IPS-NIHi7 (cell line): ENCODE measurements around the gene PCDHB15.
"Not testable (repeated sequence)": the region's sequence is repeated elsewhere in the genome, so short reads cannot be mapped to it uniquely, and the experiment has no call there.

ENCODE experiments used
- DNase-seq: peaks from one replicate; pipeline ENCODE4 v3.0.0; 2012; ENCODE audit warnings: mixed read lengths; ENCODE audit errors: extremely low spot score

The PCDHB15 gene

DNA sequence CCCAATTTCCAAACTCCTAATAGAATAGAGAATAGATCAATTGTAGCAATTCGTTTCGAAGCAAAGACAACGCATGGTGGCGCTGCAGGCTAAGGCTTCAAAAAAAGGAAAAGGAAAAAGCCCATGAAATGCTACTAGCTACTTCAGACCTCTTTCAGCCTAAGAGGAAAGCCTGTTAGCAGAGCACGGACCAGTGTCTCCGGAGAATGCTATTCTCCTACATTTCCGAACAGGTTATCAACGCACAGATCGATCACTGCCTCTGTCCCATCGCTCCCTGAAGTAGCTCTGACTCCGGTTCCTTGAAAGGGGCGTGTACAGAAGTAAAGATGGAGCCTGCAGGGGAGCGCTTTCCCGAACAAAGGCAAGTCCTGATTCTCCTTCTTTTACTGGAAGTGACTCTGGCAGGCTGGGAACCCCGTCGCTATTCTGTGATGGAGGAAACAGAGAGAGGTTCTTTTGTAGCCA lies at the start of gene PCDHB15:
Gene PCDHB15 (plus strand): TSS at position 146 of the 468 bp plus-strand sequence. CDS start 184 bp downstream, at position 330.
- peak; percentile 70 for DNase-seq

DNA sequence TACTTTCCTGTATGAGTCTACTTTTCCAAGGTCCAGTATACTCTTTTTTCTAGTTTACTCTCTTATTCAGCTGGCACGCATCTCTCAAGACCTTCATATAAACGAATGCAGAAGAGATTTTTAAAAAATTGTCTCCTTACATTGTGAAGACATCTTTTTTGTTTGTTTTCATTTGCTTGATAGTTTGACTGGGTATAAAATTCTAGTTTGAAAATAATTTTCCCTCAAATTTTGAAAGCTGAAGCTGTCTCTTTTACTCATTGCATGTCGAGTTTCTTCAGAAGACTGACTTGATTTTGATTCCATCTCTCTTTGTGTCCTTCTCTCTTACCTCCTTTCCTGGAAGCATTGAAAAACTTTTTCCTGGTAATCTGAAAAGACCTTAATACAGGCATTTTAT lies 48.8 kb upstream of the PCDHB15 start:
- no peak for DNase-seq

DNA sequence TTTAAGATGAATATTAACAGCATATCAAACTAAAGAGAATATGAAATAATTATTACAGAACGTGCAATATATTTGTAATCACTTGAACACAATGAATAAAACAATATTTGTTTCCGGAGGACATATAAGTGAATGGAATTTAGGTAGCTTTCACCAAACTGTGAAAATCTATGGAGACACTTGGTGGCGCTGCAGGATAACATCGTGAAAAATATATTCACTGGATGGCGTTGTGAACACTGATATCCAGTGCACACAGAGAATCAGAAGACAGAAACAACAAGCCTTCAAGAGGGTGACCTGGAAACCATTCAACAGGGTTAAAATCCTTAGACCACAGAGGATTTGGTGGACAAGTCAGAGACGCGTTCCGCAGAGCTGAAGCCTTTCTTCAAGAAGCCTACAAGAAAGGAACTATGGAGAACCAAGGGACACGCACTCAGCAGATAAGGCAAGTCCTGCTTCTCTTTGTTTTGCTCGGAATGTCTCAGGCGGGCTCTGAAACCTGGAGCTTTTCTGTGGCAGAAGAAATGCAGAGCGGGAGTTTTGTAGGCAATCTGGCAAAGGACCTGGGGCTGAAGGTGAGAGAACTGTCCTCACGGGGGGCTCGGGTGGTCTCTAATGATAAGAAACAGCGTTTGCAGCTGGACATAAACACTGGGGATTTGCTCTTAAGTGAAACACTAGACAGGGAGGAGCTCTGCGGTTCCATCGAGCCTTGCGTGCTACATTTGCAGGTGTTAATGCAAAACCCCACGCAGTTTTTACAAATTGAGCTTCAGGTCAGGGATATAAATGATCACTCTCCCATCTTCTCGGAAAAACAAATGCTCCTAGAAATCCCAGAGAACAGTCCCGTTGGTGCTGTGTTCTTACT lies 45.6 kb upstream of the PCDHB15 start, which contains the start of gene PCDHB11:
Gene PCDHB11 (plus strand): TSS at position 269 of the 877 bp plus-strand sequence. CDS start 148 bp downstream, at position 417.
- peak; percentile 24 for DNase-seq

DNA sequence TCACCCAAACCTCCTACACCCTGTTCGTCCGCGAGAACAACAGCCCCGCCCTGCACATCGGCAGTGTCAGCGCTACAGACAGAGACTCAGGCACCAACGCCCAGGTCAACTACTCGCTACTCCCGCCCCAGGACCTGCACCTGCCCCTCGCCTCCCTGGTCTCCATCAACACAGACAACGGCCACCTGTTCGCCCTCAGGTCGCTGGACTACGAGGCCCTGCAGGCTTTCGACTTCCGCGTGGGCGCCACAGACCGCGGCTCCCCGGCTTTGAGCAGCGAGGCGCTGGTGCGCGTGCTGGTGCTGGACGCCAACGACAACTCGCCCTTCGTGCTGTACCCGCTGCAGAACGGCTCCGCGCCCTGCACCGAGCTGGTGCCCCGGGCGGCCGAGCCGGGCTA lies 44.1 kb upstream of the PCDHB15 start:
- not testable (repeated sequence) for DNase-seq

DNA sequence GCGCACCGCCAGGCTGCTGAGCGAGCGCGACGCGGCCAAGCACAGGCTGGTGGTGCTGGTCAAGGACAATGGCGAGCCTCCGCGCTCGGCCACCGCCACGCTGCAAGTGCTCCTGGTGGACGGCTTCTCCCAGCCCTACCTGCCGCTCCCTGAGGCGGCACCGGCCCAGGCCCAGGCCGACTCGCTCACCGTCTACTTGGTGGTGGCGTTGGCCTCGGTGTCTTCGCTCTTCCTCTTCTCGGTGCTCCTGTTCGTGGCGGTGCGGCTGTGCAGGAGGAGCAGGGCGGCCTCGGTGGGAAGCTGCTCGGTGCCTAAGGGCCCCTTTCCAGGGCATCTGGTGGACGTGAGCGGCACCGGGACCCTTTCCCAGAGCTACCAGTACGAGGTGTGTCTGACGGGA lies 43.5 kb upstream of the PCDHB15 start:
- not testable (repeated sequence) for DNase-seq

DNA sequence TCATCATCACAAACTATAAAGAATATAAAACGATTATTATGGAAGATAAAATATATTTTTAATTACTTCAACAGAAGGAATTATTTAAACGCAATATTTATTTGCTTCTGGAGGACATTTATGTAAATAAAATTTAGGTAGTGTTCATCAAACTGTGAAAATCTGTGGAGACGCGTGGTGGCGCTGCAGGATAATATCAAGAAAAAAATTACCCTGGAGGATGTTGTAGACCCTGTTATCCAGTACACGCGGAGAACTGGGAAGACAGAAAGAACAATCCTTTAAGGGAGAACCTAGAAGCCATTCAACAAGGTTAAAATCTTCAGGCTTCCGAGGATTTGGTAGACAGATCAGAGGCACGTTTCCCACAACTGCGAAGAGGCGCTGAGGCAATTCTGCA lies 36.7 kb upstream of the PCDHB15 start, which contains the start of gene PCDHB12:
Gene PCDHB12 (plus strand): TSS at position 242 of the 400 bp plus-strand sequence. CDS start 189 bp downstream, outside the sequence.
- DNase-seq, result peak; percentile 23

DNA sequence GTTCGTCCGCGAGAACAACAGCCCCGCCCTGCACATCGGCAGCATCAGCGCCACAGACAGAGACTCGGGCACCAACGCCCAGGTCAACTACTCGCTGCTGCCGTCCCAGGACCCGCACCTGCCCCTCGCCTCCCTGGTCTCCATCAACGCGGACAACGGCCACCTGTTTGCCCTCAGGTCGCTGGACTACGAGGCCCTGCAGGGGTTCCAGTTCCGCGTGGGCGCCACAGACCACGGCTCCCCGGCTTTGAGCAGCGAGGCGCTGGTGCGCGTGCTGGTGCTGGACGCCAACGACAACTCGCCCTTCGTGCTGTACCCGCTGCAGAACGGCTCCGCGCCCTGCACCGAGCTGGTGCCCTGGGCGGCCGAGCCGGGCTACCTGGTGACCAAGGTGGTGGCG lies 34.9 kb upstream of the PCDHB15 start:
- DNase-seq, result not testable (repeated sequence)

DNA sequence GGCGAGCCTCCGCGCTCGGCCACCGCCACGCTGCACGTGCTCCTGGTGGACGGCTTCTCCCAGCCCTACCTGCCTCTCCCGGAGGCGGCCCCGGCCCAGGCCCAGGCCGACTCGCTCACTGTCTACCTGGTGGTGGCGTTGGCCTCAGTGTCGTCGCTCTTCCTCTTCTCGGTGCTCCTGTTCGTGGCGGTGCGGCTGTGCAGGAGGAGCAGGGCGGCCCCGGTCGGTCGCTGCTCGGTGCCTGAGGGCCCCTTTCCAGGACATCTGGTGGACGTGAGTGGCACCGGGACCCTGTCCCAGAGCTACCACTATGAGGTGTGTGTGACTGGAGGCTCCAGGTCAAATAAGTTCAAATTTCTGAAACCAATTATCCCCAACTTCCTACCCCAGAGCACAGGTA lies 34.3 kb upstream of the PCDHB15 start:
- not testable (repeated sequence) for DNase-seq

DNA sequence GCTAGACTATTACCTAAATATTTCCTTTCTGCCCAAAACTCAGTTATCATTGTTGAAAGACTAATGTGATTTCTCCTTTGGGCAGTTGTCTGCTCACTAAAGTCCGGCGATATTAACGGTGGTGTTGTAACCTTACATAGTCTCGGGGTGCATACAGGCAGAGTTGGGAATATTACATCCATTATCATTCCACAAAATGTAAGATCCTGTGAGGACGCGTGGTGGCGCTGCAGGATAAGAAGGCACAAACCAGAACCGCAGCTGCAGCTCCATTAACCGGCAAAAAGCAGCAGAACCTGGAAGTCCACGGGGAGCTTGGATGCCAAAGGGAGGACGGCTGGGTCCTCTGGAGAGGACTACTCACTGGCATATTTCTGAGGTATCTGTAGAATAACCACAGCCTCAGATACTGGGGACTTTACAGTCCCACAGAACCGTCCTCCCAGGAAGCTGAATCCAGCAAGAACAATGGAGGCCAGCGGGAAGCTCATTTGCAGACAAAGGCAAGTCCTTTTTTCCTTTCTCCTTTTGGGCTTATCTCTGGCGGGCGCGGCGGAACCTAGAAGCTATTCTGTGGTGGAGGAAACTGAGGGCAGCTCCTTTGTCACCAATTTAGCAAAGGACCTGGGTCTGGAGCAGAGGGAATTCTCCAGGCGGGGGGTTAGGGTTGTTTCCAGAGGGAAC lies 31.4 kb upstream of the PCDHB15 start, which contains the start of gene PCDHB13:
Gene PCDHB13 (plus strand): TSS at position 264 of the 684 bp plus-strand sequence. CDS start 205 bp downstream, at position 469.
- DNase-seq, result peak; percentile 19

DNA sequence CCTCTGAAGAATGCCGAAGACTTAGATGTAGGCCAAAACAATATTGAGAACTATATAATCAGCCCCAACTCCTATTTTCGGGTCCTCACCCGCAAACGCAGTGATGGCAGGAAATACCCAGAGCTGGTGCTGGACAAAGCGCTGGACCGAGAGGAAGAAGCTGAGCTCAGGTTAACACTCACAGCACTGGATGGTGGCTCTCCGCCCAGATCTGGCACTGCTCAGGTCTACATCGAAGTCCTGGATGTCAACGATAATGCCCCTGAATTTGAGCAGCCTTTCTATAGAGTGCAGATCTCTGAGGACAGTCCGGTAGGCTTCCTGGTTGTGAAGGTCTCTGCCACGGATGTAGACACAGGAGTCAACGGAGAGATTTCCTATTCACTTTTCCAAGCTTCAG lies 30.6 kb upstream of the PCDHB15 start:
- not testable (repeated sequence) for DNase-seq

DNA sequence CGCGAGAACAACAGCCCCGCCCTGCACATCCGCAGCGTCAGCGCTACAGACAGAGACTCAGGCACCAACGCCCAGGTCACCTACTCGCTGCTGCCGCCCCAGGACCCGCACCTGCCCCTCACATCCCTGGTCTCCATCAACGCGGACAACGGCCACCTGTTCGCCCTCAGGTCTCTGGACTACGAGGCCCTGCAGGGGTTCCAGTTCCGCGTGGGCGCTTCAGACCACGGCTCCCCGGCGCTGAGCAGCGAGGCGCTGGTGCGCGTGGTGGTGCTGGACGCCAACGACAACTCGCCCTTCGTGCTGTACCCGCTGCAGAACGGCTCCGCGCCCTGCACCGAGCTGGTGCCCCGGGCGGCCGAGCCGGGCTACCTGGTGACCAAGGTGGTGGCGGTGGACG lies 29.7 kb upstream of the PCDHB15 start:
- DNase-seq, result not testable (repeated sequence)

DNA sequence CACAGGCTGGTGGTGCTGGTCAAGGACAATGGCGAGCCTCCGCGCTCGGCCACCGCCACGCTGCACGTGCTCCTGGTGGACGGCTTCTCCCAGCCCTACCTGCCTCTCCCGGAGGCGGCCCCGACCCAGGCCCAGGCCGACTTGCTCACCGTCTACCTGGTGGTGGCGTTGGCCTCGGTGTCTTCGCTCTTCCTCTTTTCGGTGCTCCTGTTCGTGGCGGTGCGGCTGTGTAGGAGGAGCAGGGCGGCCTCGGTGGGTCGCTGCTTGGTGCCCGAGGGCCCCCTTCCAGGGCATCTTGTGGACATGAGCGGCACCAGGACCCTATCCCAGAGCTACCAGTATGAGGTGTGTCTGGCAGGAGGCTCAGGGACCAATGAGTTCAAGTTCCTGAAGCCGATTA lies 29.2 kb upstream of the PCDHB15 start:
- not testable (repeated sequence) for DNase-seq

DNA sequence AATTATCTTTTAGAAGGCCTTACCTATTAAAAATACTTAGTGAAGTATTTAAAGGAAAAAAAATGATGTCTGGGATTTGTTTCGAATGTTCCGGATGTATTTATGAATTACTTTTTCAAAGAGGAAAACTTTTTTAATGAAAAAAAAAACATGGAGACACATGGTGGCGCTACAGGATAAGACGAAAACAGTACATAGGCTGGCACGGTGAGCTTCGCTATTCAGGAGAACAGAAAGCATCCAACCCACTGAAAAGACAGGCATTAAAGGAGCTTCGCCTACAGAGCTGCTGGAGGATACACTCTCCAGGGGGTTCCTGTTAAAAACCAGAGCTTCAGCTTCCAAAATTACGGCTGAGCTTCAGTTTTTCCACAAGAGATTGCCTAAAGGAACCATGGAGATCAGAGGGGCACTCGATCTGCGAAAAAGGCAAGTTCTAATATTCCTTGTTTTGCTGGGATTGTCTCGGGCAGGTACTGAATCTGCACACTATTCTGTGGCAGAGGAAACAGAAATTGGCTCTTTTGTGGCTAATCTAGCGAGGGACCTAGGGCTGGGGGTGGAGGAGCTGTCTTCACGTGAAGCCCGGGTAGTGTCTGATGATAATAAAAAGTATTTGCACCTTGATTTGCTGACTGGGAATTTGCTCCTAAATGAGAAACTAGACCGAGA lies 21.9 kb upstream of the PCDHB15 start, which contains the start of gene PCDHB14:
Gene PCDHB14 (plus strand): TSS at position 232 of the 672 bp plus-strand sequence. CDS start 163 bp downstream, at position 395.
- DNase-seq, result peak; percentile 76

DNA sequence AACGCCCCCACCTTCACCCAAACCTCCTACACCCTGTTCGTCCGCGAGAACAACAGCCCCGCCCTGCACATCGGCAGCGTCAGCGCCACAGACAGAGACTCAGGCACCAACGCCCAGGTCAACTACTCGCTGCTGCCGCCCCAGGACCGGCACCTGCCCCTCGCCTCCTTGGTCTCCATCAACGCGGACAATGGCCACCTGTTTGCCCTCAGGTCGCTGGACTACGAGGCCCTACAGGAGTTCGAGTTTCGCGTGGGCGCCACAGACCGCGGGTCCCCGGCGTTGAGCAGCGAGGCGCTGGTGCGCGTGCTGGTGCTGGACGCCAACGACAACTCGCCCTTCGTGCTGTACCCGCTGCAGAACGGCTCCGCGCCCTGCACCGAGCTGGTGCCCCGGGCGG lies 20.4 kb upstream of the PCDHB15 start:
- not testable (repeated sequence) for DNase-seq

DNA sequence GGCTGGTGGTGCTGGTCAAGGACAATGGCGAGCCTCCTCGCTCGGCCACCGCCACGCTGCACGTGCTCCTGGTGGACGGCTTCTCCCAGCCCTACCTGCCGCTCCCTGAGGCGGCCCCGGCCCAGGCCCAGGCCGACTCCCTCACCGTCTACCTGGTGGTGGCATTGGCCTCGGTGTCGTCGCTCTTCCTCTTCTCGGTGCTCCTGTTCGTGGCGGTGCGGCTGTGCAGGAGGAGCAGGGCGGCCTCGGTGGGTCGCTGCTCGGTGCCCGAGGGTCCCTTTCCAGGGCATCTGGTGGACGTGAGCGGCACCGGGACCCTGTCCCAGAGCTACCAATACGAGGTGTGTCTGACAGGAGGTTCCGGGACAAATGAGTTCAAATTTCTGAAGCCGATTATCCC lies 19.8 kb upstream of the PCDHB15 start:
- DNase-seq, result not testable (repeated sequence)

DNA sequence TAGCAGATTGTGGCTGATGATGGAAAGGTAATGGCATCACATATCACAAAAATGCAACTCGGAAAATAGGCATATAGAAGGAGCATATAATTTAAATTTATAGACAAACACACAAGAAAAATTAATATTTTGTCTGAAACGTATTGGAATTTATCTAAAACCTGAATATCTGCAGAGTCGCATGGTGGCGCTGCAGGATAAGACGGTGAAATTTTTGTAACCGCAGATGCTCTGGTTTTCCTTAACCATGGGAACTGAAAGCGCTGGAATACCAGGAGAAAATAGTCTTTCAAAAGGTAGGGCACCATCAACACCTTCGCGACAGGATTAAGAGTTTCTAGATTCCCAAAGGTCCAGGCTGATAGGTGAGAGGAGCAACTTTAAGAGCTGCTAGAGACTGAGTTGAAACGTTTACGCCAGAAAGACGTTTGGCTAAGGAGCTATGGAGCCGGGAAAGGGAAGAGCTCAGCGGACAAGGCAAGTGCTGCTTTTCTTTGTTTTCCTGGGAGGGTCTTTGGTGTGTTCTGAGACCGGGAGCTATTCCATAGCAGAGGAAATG lies 11.0 kb upstream of the PCDHB15 start:
- DNase-seq, result no peak

DNA sequence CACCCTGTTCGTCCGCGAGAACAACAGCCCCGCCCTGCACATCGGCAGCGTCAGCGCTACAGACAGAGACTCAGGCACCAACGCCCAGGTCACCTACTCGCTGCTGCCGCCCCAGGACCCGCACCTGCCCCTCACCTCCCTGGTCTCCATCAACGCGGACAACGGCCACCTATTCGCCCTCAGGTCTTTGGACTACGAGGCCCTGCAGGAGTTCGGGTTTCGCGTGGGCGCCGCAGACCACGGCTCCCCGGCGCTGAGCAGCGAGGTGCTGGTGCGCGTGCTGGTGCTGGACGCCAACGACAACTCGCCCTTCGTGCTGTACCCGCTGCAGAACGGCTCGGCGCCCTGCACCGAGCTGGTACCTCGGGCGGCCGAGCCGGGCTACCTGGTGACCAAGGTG lies 9.3 kb upstream of the PCDHB15 start:
- not testable (repeated sequence) for DNase-seq

DNA sequence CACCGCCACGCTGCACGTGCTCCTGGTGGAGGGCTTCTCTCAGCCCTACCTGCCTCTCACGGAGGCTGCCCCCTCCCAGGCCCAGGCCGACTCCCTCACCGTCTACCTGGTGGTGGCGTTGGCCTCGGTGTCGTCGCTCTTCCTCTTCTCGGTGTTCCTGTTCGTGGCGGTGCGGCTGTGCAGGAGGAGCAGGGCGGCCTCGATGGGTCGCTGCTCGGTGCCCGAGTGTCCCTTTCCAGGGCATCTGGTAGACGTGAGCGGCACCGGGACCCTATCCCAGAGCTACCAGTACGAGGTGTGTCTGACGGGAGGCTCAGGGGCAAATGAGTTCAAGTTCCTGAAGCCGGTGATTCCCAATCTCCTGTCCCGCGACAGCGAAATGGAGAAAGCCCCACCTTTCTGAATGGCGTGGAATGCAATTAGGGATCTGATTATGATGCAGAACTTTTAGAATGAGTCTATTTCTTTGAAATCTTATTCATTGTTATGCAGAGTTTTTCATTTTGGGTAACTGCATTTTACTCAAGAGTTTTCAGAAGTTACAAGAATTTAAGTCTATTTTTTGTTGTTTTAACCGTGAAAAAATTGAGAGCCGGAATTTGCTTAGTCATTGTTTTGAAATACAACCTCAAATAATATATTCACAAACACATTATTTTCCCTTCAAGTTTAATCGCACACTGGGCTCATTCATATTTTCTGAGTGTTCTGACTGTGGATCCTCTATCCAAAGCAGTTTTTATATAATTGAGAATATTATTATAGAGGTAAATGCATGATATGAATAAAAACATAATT lies 8.5 kb upstream of the PCDHB15 start:
- DNase-seq, result no peak

DNA sequence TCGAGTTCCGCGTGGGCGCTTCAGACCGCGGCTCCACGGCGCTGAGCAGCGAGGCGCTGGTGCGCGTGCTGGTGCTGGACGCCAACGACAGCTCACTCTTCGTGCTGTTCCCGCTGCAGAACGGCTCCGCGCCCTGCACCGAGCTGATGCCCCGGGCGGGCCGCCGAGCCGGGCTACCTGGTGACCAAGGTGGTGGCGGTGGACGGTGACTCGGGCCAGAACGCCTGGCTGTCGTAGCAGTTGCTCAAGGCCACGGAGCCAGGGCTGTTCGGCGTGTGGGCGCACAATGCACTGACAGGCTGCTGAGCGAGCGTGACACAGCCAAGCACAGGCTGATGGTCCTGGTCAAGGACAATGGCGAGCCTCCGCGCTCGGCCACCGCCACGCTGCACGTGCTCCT lies 3.7 kb upstream of the PCDHB15 start:
- no peak for DNase-seq

DNA sequence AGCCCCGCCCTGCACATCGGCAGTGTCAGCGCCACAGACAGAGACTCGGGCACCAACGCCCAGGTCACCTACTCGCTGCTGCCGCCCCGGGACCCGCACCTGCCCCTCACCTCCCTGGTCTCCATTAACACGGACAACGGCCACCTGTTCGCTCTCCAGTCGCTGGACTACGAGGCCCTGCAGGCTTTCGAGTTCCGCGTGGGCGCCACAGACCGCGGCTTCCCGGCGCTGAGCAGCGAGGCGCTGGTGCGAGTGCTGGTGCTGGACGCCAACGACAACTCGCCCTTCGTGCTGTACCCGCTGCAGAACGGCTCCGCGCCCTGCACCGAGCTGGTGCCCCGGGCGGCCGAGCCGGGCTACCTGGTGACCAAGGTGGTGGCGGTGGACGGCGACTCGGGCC lies 1.8 kb downstream of the PCDHB15 start:
- DNase-seq, result not testable (repeated sequence)
